HCT116 (cell line): ENCODE measurements around the gene MTHFD2L.

Source experiments
- CBX3 ChIP-seq: IDR thresholded peaks from 2 replicates; pipeline ENCODE4 v1.6.1; 2012; ENCODE audit warnings: low read depth
- ELF1 ChIP-seq: IDR thresholded peaks from 2 replicates; pipeline ENCODE4 v1.6.1; 2012; ENCODE audit warnings: low read depth, borderline replicate concordance
- EZH2 ChIP-seq: fragments of 200-600 bp; sonication (generic); IDR thresholded peaks from 2 replicates; pipeline ENCODE4 v1.6.1; 2017; ENCODE audit warnings: antibody characterized with exemption, mixed run types
- JUND ChIP-seq: IDR thresholded peaks from 2 replicates; pipeline ENCODE4 v1.6.1; 2012
- POLR2AphosphoS5 ChIP-seq: IDR thresholded peaks from 2 replicates; pipeline ENCODE4 v1.6.1; 2011; ENCODE audit warnings: mild to moderate bottlenecking, low read depth, low read length, moderate library complexity
- SIN3A ChIP-seq: IDR thresholded peaks from 2 replicates; pipeline ENCODE4 v1.6.1; 2012; ENCODE audit warnings: low read depth
- TF ChIP-seq, protein P1 (sequence below): IDR thresholded peaks from 2 replicates; pipeline ENCODE4 v1.6.1; 2012; ENCODE audit warnings: low read depth
- TF ChIP-seq, protein P2 (sequence below), 3 experiments: fragments of 200-600 bp in 1 of 3; sonication (generic) in 1 of 3; IDR thresholded peaks in 2 of 3; conservative IDR thresholded peaks in 1 of 3; 2 replicates each; pipeline ENCODE4 v1.5.1; 2012 to 2017; ENCODE audit warnings: low read depth in 2 of 3, low read length in 2 of 3, antibody characterized with exemption in 1 of 3, borderline replicate concordance in 1 of 3, control low read depth in 1 of 3, mild to moderate bottlenecking in 1 of 3, mixed read lengths in 1 of 3, mixed run types in 1 of 3, moderate library complexity in 1 of 3; ENCODE audit not compliant: insufficient read depth in 1 of 3
- TF ChIP-seq, protein P3 (sequence below): IDR thresholded peaks from 2 replicates; pipeline ENCODE4 v1.6.1; 2012

- TF ChIP-seq EZH2 (no peak), JUND (no peak), POLR2AphosphoS5 (peak; percentile 14; the same call in 1 of the 2 replicates), ELF1 (no peak), CBX3 (0 out of 2 replicates have a peak, but pooled peaks have one; percentile 47), SIN3A (no peak)
- TF ChIP-seq, protein P1, sequence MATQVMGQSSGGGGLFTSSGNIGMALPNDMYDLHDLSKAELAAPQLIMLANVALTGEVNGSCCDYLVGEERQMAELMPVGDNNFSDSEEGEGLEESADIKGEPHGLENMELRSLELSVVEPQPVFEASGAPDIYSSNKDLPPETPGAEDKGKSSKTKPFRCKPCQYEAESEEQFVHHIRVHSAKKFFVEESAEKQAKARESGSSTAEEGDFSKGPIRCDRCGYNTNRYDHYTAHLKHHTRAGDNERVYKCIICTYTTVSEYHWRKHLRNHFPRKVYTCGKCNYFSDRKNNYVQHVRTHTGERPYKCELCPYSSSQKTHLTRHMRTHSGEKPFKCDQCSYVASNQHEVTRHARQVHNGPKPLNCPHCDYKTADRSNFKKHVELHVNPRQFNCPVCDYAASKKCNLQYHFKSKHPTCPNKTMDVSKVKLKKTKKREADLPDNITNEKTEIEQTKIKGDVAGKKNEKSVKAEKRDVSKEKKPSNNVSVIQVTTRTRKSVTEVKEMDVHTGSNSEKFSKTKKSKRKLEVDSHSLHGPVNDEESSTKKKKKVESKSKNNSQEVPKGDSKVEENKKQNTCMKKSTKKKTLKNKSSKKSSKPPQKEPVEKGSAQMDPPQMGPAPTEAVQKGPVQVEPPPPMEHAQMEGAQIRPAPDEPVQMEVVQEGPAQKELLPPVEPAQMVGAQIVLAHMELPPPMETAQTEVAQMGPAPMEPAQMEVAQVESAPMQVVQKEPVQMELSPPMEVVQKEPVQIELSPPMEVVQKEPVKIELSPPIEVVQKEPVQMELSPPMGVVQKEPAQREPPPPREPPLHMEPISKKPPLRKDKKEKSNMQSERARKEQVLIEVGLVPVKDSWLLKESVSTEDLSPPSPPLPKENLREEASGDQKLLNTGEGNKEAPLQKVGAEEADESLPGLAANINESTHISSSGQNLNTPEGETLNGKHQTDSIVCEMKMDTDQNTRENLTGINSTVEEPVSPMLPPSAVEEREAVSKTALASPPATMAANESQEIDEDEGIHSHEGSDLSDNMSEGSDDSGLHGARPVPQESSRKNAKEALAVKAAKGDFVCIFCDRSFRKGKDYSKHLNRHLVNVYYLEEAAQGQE, result no peak
- TF ChIP-seq, protein P2, sequence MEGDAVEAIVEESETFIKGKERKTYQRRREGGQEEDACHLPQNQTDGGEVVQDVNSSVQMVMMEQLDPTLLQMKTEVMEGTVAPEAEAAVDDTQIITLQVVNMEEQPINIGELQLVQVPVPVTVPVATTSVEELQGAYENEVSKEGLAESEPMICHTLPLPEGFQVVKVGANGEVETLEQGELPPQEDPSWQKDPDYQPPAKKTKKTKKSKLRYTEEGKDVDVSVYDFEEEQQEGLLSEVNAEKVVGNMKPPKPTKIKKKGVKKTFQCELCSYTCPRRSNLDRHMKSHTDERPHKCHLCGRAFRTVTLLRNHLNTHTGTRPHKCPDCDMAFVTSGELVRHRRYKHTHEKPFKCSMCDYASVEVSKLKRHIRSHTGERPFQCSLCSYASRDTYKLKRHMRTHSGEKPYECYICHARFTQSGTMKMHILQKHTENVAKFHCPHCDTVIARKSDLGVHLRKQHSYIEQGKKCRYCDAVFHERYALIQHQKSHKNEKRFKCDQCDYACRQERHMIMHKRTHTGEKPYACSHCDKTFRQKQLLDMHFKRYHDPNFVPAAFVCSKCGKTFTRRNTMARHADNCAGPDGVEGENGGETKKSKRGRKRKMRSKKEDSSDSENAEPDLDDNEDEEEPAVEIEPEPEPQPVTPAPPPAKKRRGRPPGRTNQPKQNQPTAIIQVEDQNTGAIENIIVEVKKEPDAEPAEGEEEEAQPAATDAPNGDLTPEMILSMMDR (IDR thresholded peaks at IDR 0.05 in 2 of 3, conservative IDR thresholded peaks at IDR 0.05 in 1 of 3; ENCODE audit: borderline replicate concordance in 1 of 3, insufficient read depth in 1 of 3, low read depth in 2 of 3, low read length in 2 of 3), result peak; percentile 84 to 89 (median 85)
- TF ChIP-seq, protein P3, sequence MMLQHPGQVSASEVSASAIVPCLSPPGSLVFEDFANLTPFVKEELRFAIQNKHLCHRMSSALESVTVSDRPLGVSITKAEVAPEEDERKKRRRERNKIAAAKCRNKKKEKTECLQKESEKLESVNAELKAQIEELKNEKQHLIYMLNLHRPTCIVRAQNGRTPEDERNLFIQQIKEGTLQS, result no peak
These were observed 24.0 kb upstream of the MTHFD2L start for GRCh38 chr4:74133786-74134499.
